Hepatocyte (in vitro differentiated cells): ENCODE data around the gene ZNF208. TPM values are rescaled to one million over a fixed set of nuclear protein-coding genes. Genes with fewer than 3 reads are reported as not detected.
"Not testable (repeated sequence)": the region's sequence is repeated elsewhere in the genome, so short reads cannot be mapped to it uniquely, and the experiment has no call there.

Experiments used
- DNase-seq: peaks from one replicate; pipeline ENCODE4 v3.0.0-alpha.2; 2016; ENCODE audit warnings: low spot score
- H2AFZ ChIP-seq: fragments of 200-600 bp; sonication (generic); 2 replicates; pipeline ENCODE4 v1.6.0; 2016; ENCODE audit warnings: antibody characterized with exemption, mild to moderate bottlenecking
- H3K27ac ChIP-seq: fragments of 200-600 bp; sonication (generic); 2 replicates; pipeline ENCODE4 v1.5.1; 2016; ENCODE audit warnings: mild to moderate bottlenecking
- H3K27me3 ChIP-seq: fragments of 200-600 bp; sonication (generic); 2 replicates; pipeline ENCODE4 v1.6.1; 2016
- H3K36me3 ChIP-seq: fragments of 200-600 bp; sonication (generic); replicated peaks from 2 replicates; pipeline ENCODE4 v1.5.1; 2016; ENCODE audit warnings: low read depth; ENCODE audit not compliant: insufficient read depth
- H3K4me1 ChIP-seq: fragments of 200-600 bp; sonication (generic); 2 replicates; pipeline ENCODE4 v1.5.1; 2016; ENCODE audit warnings: mild to moderate bottlenecking, moderate library complexity; ENCODE audit not compliant: insufficient read depth
- H3K4me2 ChIP-seq: fragments of 200-600 bp; sonication (generic); 2 replicates; pipeline ENCODE4 v1.6.0; 2016
- H3K4me3 ChIP-seq: fragments of 200-600 bp; sonication (generic); 2 replicates; pipeline ENCODE4 v1.5.1; 2016; ENCODE audit warnings: mild to moderate bottlenecking
- H3K79me2 ChIP-seq: fragments of 200-600 bp; sonication (generic); 2 replicates; pipeline ENCODE4 v1.6.0; 2017; ENCODE audit warnings: mild to moderate bottlenecking
- H3K9me2 ChIP-seq: fragments of 200-600 bp; sonication (generic); replicated peaks from 2 replicates; pipeline ENCODE4 v1.6.0; 2017; ENCODE audit warnings: mild to moderate bottlenecking; ENCODE audit not compliant: insufficient read depth
- H3K9me3 ChIP-seq: fragments of 200-600 bp; sonication (generic); 2 replicates; pipeline ENCODE4 v1.5.1; 2016; ENCODE audit warnings: low read depth, mild to moderate bottlenecking
- H4K20me1 ChIP-seq: fragments of 200-600 bp; sonication (generic); 2 replicates; pipeline ENCODE4 v1.6.0; 2016; ENCODE audit warnings: mild to moderate bottlenecking; ENCODE audit not compliant: insufficient read depth, poor library complexity, severe bottlenecking
- CTCF ChIP-seq: fragments of 200-600 bp; sonication (generic); IDR thresholded peaks from 2 replicates; pipeline ENCODE4 v1.5.1; 2016; ENCODE audit warnings: antibody characterized with exemption, mild to moderate bottlenecking; ENCODE audit not compliant: poor library complexity
- EZH2 ChIP-seq: fragments of 200-600 bp; sonication (generic); IDR thresholded peaks from 2 replicates; pipeline ENCODE4 v1.6.1; 2016; ENCODE audit warnings: antibody characterized with exemption, mild to moderate bottlenecking, borderline replicate concordance
- EZH2phosphoT487 ChIP-seq: fragments of 200-600 bp; sonication (generic); IDR thresholded peaks from one replicate; pipeline ENCODE4 v1.6.1; 2018; ENCODE audit warnings: antibody characterized with exemption, mild to moderate bottlenecking, low read depth, moderate library complexity; ENCODE audit not compliant: unreplicated experiment, severe bottlenecking
- WGBS: methylation state at CpG from one replicate; pipeline ENCODE4 v1.1.6; 2016; ENCODE audit warnings: low lambda C conversion rate; ENCODE audit errors: missing lambda C conversion rate; 5-methylcytosine and 5-hydroxymethylcytosine counted together
- polyA plus RNA-seq: library from polyadenylated mRNA; unstranded; fragments of >200 nt; fragmentation: Nextera tagmentation; extraction: Ambion mirVana; gene quantifications from 2 replicates; pipeline ENCODE4 v1.2.1, GENCODE V29; 2016
- total RNA-seq: library from RNA; depleted of rRNA; stranded (reverse); fragments of >200 nt; gene quantifications from 2 replicates; pipeline ENCODE4 v1.2.3, GENCODE V29; 2014

The ZNF208 gene
- total and polyA plus RNA-seq, 2 experiments from 2014 or later: not detected

- no peak overlapping the region for H3K4me3 ChIP-seq
- H3K79me2 ChIP-seq: no peaks in the 10 kb centered on the region
- no peaks in the 10 kb centered on the region for H4K20me1 ChIP-seq
- no peaks in the 10 kb centered on the region for H3K36me3 ChIP-seq
- DNase-seq: no peak
- no peaks in the 10 kb centered on the region for H3K9me3 ChIP-seq
- WGBS: 77% methylated on average over 1 of the region's 1 CpG
- TF ChIP-seq EZH2phosphoT487 (no peak), CTCF (no peak), EZH2 (no peak)
- H3K9me2 ChIP-seq: no peaks in the 10 kb centered on the region
- H3K27me3 ChIP-seq: no peaks in the 10 kb centered on the region
- no peak overlapping the region for H3K4me2 ChIP-seq
- no peak overlapping the region for H2AFZ ChIP-seq
- no peaks in the 10 kb centered on the region for H3K4me1 ChIP-seq
- H3K27ac ChIP-seq: no peak overlapping the region
Observed at GRCh38 chr19:21900401-21900800, 110.3 kb downstream of the ZNF208 start.

DNA sequence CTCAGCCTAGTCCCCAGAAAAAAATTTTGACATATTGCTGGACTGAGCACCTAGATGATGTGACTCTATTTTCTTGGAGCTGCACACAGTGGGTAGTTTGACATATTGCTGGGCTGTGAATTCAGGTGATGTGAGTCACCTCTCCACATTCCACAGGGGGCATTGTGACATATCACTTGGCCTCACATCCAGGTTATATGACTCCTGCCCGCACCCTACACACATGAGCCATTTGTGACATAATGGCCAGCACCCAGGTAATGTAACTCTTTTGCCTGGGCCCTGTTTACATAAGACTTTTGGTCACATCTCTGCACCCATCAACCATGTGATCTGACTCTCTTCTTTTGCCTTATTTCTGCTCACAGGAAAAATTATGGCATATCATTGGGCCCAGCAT is 119.7 kb downstream of the ZNF208 start:
- Histone ChIP-seq H3K4me3 (no peak overlapping the region), H4K20me1 (no peaks in the 10 kb centered on the region), H3K36me3 (no peaks in the 10 kb centered on the region), H3K79me2 (no peaks in the 10 kb centered on the region), H2AFZ (no peak overlapping the region), H3K4me2 (no peak overlapping the region), H3K27me3 (no peaks in the 10 kb centered on the region), H3K27ac (no peak overlapping the region), H3K4me1 (no peaks in the 10 kb centered on the region), H3K9me3 (no peaks in the 10 kb centered on the region), H3K9me2 (no peaks in the 10 kb centered on the region)
- TF ChIP-seq EZH2phosphoT487 (no peak), CTCF (no peak), EZH2 (no peak)
- WGBS: 63% methylated on average over 1 of the region's 1 CpG
- DNase-seq: no peak

DNA sequence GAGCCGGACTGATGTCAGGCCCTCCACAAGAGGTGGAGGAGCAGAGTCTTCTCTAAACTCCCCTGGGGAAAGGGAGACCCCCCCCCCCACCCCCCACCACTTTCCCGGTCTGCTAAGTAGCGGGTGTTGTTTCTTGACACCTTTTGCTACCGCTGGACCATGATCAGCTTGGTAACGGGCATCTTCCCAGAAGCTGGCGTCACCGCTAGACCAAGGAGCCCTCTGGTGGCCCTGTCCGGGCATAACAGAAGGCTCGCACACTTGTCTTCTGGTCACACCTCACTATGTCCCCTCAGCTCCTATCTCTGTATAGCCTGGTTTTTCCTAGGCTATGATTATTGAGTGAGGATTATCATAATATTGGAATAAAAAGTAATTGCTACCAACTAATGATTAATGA is 120.7 kb downstream of the ZNF208 start:
- not testable (repeated sequence) for H3K4me1 ChIP-seq, H3K36me3 ChIP-seq, H3K79me2 ChIP-seq, H3K9me2 ChIP-seq, H3K9me3 ChIP-seq, H3K27ac ChIP-seq, H3K4me3 ChIP-seq, H2AFZ ChIP-seq, H3K4me2 ChIP-seq, H3K27me3 ChIP-seq, DNase-seq, H4K20me1 ChIP-seq
- TF ChIP-seq CTCF: peak; percentile 13
- 44% methylated on average over 8 of the region's 9 CpGs for WGBS

- not testable (repeated sequence) for H3K4me3 ChIP-seq, H4K20me1 ChIP-seq, H3K9me3 ChIP-seq, H3K4me1 ChIP-seq, H2AFZ ChIP-seq, H3K9me2 ChIP-seq, H3K27ac ChIP-seq, H3K36me3 ChIP-seq, DNase-seq, H3K4me2 ChIP-seq, H3K27me3 ChIP-seq, H3K79me2 ChIP-seq
- WGBS: 50% methylated on average over 2 of the region's 2 CpGs
Observed at GRCh38 chr19:21885516-21885915, 125.2 kb downstream of the ZNF208 start.

- 84% methylated on average over 8 of the region's 8 CpGs for WGBS
- H3K27ac ChIP-seq, H3K27me3 ChIP-seq, H3K4me2 ChIP-seq, H3K36me3 ChIP-seq, H3K79me2 ChIP-seq, H4K20me1 ChIP-seq, H3K9me3 ChIP-seq, H3K4me1 ChIP-seq, DNase-seq, H3K4me3 ChIP-seq, H2AFZ ChIP-seq, H3K9me2 ChIP-seq: not testable (repeated sequence)
Observed at GRCh38 chr19:21884786-21885185, 126.0 kb downstream of the ZNF208 start.
